ENCODE measurements around the gene FKBP1B.

Gene FKBP1B

GRCh38 chr2:24077535-24077877, 28.0 kb downstream of the FKBP1B start:
- Histone ChIP-seq H3K4me2 (ENCODE audit: low read length) (peak overlapping the region; percentile 58), H2BK120ac (ENCODE audit: low read depth, low read length) (no peak overlapping the region), H3K4me3 (ENCODE audit: low read length) (no peak overlapping the region), H3K27me3 (ENCODE audit: insufficient read depth, low read length, poor library complexity) (no peaks in the 10 kb centered on the region), H3K56ac (ENCODE audit: low read length) (peak overlapping the region; percentile 89), H3K36me3 (ENCODE audit: control insufficient read depth, insufficient read depth, low read length) (peaks cover 1% of the 10 kb centered on the region), H3K23ac (ENCODE audit: low read length) (no peak overlapping the region), H2BK5ac (ENCODE audit: low read length) (no peak overlapping the region), H4K5ac (ENCODE audit: low read length) (no peak overlapping the region), H3K27ac (ENCODE audit: low read depth, low read length) (no peak overlapping the region), H2AK5ac (ENCODE audit: low read length) (no peak overlapping the region), H3K79me2 (ENCODE audit: control insufficient read depth, insufficient read depth, low read length) (peaks cover 11% of the 10 kb centered on the region), H3K9ac (ENCODE audit: low read length) (peak overlapping the region; percentile 72), H3K4ac (ENCODE audit: low read depth, low read length) (no peak overlapping the region), H2BK15ac (replicated peaks; ENCODE audit: low read depth) (no peak overlapping the region), H3K79me1 (ENCODE audit: low read length) (peaks cover 6% of the 10 kb centered on the region), H3K18ac (ENCODE audit: low read length) (no peak overlapping the region), H3K4me1 (ENCODE audit: control insufficient read depth, low read depth, low read length) (no peaks in the 10 kb centered on the region), H4K8ac (ENCODE audit: low read depth, low read length) (no peak overlapping the region)
- DNase-seq, result no peak
- WGBS (ENCODE audit: extremely low coverage, insufficient coverage, low lambda C conversion rate), result no CpG with 5 or more reads among the region's 9 CpGs

- no peak overlapping the region for H2AK5ac ChIP-seq (ENCODE audit: low read length)
- no peak overlapping the region for H3K4me2 ChIP-seq (ENCODE audit: low read length)
- H4K8ac ChIP-seq (ENCODE audit: low read depth, low read length), result no peak overlapping the region
- H3K4ac ChIP-seq (ENCODE audit: low read depth, low read length), result no peak overlapping the region
- peaks cover 5% of the 10 kb centered on the region for H3K79me1 ChIP-seq (ENCODE audit: low read length)
- no peak overlapping the region for H2BK15ac ChIP-seq (replicated peaks; ENCODE audit: low read depth)
- no peak overlapping the region for H3K27ac ChIP-seq (ENCODE audit: low read depth, low read length)
- H3K79me2 ChIP-seq (ENCODE audit: control insufficient read depth, insufficient read depth, low read length), result peaks cover 11% of the 10 kb centered on the region
- H3K4me3 ChIP-seq (ENCODE audit: low read length), result no peak overlapping the region
- H3K18ac ChIP-seq (ENCODE audit: low read length), result no peak overlapping the region
- H3K27me3 ChIP-seq (ENCODE audit: insufficient read depth, low read length, poor library complexity), result no peaks in the 10 kb centered on the region
- H3K56ac ChIP-seq (ENCODE audit: low read length), result peak overlapping the region; percentile 89
- no peak overlapping the region for H2BK120ac ChIP-seq (ENCODE audit: low read depth, low read length)
- WGBS (ENCODE audit: extremely low coverage, insufficient coverage, low lambda C conversion rate), result no CpG with 5 or more reads among the region's 2 CpGs
- H3K23ac ChIP-seq (ENCODE audit: low read length), result no peak overlapping the region
- DNase-seq, result no peak
- no peak overlapping the region for H2BK5ac ChIP-seq (ENCODE audit: low read length)
- no peaks in the 10 kb centered on the region for H3K4me1 ChIP-seq (ENCODE audit: control insufficient read depth, low read depth, low read length)
- peak overlapping the region; percentile 72 for H3K9ac ChIP-seq (ENCODE audit: low read length)
- H4K5ac ChIP-seq (ENCODE audit: low read length), result no peak overlapping the region
- H3K36me3 ChIP-seq (ENCODE audit: control insufficient read depth, insufficient read depth, low read length), result peaks cover 1% of the 10 kb centered on the region
Measured at GRCh38 chr2:24077879-24078278, 28.3 kb downstream of the FKBP1B start.

GRCh38 chr2:24080701-24081100, 31.2 kb downstream of the FKBP1B start:
- H2BK15ac ChIP-seq (replicated peaks; ENCODE audit: low read depth), result no peak overlapping the region
- no peak overlapping the region for H3K18ac ChIP-seq (ENCODE audit: low read length)
- H3K27me3 ChIP-seq (ENCODE audit: insufficient read depth, low read length, poor library complexity), result no peaks in the 10 kb centered on the region
- peaks cover 3% of the 10 kb centered on the region for H3K4me1 ChIP-seq (ENCODE audit: control insufficient read depth, low read depth, low read length)
- WGBS (ENCODE audit: extremely low coverage, insufficient coverage, low lambda C conversion rate), result no CpG with 5 or more reads among the region's 2 CpGs
- no peak overlapping the region for H3K56ac ChIP-seq (ENCODE audit: low read length)
- H3K27ac ChIP-seq (ENCODE audit: low read depth, low read length), result no peak overlapping the region
- no peak overlapping the region for H3K4me2 ChIP-seq (ENCODE audit: low read length)
- peaks cover 2% of the 10 kb centered on the region for H3K79me2 ChIP-seq (ENCODE audit: control insufficient read depth, insufficient read depth, low read length)
- no peak overlapping the region for H2AK5ac ChIP-seq (ENCODE audit: low read length)
- no peak overlapping the region for H2BK120ac ChIP-seq (ENCODE audit: low read depth, low read length)
- DNase-seq, result no peak
- H4K8ac ChIP-seq (ENCODE audit: low read depth, low read length), result no peak overlapping the region
- no peak overlapping the region for H2BK5ac ChIP-seq (ENCODE audit: low read length)
- no peak overlapping the region for H4K5ac ChIP-seq (ENCODE audit: low read length)
- no peaks in the 10 kb centered on the region for H3K79me1 ChIP-seq (ENCODE audit: low read length)
- H3K36me3 ChIP-seq (ENCODE audit: control insufficient read depth, insufficient read depth, low read length), result peaks cover 1% of the 10 kb centered on the region
- H3K9ac ChIP-seq (ENCODE audit: low read length), result no peak overlapping the region
- no peak overlapping the region for H3K23ac ChIP-seq (ENCODE audit: low read length)
- H3K4me3 ChIP-seq (ENCODE audit: low read length), result no peak overlapping the region
- no peak overlapping the region for H3K4ac ChIP-seq (ENCODE audit: low read depth, low read length)

- Histone ChIP-seq H2BK5ac (ENCODE audit: low read length) (no peak overlapping the region), H2AK5ac (ENCODE audit: low read length) (peak overlapping the region; percentile 64), H3K36me3 (ENCODE audit: control insufficient read depth, insufficient read depth, low read length) (peaks cover 1% of the 10 kb centered on the region), H3K4me2 (ENCODE audit: low read length) (peak overlapping the region; percentile 65), H3K27me3 (ENCODE audit: insufficient read depth, low read length, poor library complexity) (no peaks in the 10 kb centered on the region), H3K56ac (ENCODE audit: low read length) (peak overlapping the region; percentile 95), H3K4ac (ENCODE audit: low read depth, low read length) (peak overlapping the region; percentile 46), H2BK120ac (ENCODE audit: low read depth, low read length) (no peak overlapping the region), H3K79me2 (ENCODE audit: control insufficient read depth, insufficient read depth, low read length) (no peaks in the 10 kb centered on the region), H3K27ac (ENCODE audit: low read depth, low read length) (peak overlapping the region; percentile 90), H2BK15ac (replicated peaks; ENCODE audit: low read depth) (no peak overlapping the region), H3K4me1 (ENCODE audit: control insufficient read depth, low read depth, low read length) (peaks cover 3% of the 10 kb centered on the region), H4K5ac (ENCODE audit: low read length) (peak overlapping the region; percentile 85), H3K9ac (ENCODE audit: low read length) (peak overlapping the region; percentile 78), H3K23ac (ENCODE audit: low read length) (no peak overlapping the region), H4K8ac (ENCODE audit: low read depth, low read length) (no peak overlapping the region), H3K18ac (ENCODE audit: low read length) (peak overlapping the region; percentile 12), H3K79me1 (ENCODE audit: low read length) (no peaks in the 10 kb centered on the region), H3K4me3 (ENCODE audit: low read length) (no peak overlapping the region)
- WGBS (ENCODE audit: extremely low coverage, insufficient coverage, low lambda C conversion rate), result no CpG with 5 or more reads among the region's 8 CpGs
- DNase-seq, result no peak
Measured at GRCh38 chr2:24082787-24083566, 33.4 kb downstream of the FKBP1B start.

GRCh38 chr2:24083567-24084385, 34.2 kb downstream of the FKBP1B start:
- Histone ChIP-seq H2BK120ac (ENCODE audit: low read depth, low read length) (no peak overlapping the region), H3K79me1 (ENCODE audit: low read length) (no peaks in the 10 kb centered on the region)

More at GRCh38 chr2:24083567-24084385, 34.2 kb downstream of the FKBP1B start:
- H3K18ac ChIP-seq (ENCODE audit: low read length), result peak overlapping the region; percentile 13
- no peaks in the 10 kb centered on the region for H3K27me3 ChIP-seq (ENCODE audit: insufficient read depth, low read length, poor library complexity)
- peak overlapping the region; percentile 54 for H3K4me3 ChIP-seq (ENCODE audit: low read length)
- peak; percentile 95 for DNase-seq
- peak overlapping the region; percentile 65 for H3K4me2 ChIP-seq (ENCODE audit: low read length)
- H2BK15ac ChIP-seq (replicated peaks; ENCODE audit: low read depth), result no peak overlapping the region
- peak overlapping the region; percentile 95 for H3K56ac ChIP-seq (ENCODE audit: low read length)
- H4K5ac ChIP-seq (ENCODE audit: low read length), result peak overlapping the region; percentile 85
- H2AK5ac ChIP-seq (ENCODE audit: low read length), result peak overlapping the region; percentile 64
- H3K23ac ChIP-seq (ENCODE audit: low read length), result peak overlapping the region; percentile 82
- peak overlapping the region; percentile 78 for H3K9ac ChIP-seq (ENCODE audit: low read length)
- H3K4ac ChIP-seq (ENCODE audit: low read depth, low read length), result peak overlapping the region; percentile 46
- H3K4me1 ChIP-seq (ENCODE audit: control insufficient read depth, low read depth, low read length), result peaks cover 3% of the 10 kb centered on the region
- peak overlapping the region; percentile 81 for H2BK5ac ChIP-seq (ENCODE audit: low read length)
- peak overlapping the region; percentile 90 for H3K27ac ChIP-seq (ENCODE audit: low read depth, low read length)
- H3K36me3 ChIP-seq (ENCODE audit: control insufficient read depth, insufficient read depth, low read length), result peaks cover 1% of the 10 kb centered on the region
- no peaks in the 10 kb centered on the region for H3K79me2 ChIP-seq (ENCODE audit: control insufficient read depth, insufficient read depth, low read length)
- no peak overlapping the region for H4K8ac ChIP-seq (ENCODE audit: low read depth, low read length)
- WGBS (ENCODE audit: extremely low coverage, insufficient coverage, low lambda C conversion rate), result no CpG with 5 or more reads among the region's 30 CpGs
